OCI-LY7 (cell line): ENCODE data around the gene SHISAL1. TPM values are rescaled to one million over a fixed set of nuclear protein-coding genes. Genes with fewer than 3 reads are reported as not detected.

ENCODE experiments used
- BruUV-seq: library from RNA; stranded (reverse); fragments of 400-500 nt; replicated peaks from 2 replicates; lab custom pipeline; 2021; lab: Mats Ljungman, UMichigan
- CTCF ChIA-PET: fragments of 300-600 bp; sonication (Branson Sonifier 250); formaldehyde crosslinking; loops from one replicate; lab custom pipeline; 2022; ENCODE audit warnings: antibody characterized with exemption; ENCODE audit not compliant: unreplicated experiment; lab: Charles Lee
- POLR2A ChIA-PET: fragments of 300-600 bp; sonication (Branson Sonifier 250); formaldehyde crosslinking; loops from one replicate; lab custom pipeline; 2022; ENCODE audit warnings: antibody characterized with exemption; lab: Charles Lee
- DNase-seq: peaks from one replicate; pipeline ENCODE4 v3.0.0-alpha.2; 2015; ENCODE audit warnings: low spot score
- H2AFZ ChIP-seq: fragments of 200-600 bp; sonication (generic), shearing (Covaris generic); 2 replicates; pipeline ENCODE4 v1.6.1; 2014; ENCODE audit warnings: mild to moderate bottlenecking, antibody characterized with exemption, low read length, moderate library complexity
- H3K27ac ChIP-seq: fragments of 200-600 bp; sonication (generic); 2 replicates; pipeline ENCODE4 v1.5.1; 2014; ENCODE audit warnings: mixed run types, low read depth, mild to moderate bottlenecking, moderate library complexity, low read length, inconsistent platforms; ENCODE audit not compliant: poor library complexity, severe bottlenecking
- H3K36me3 ChIP-seq: fragments of 200-600 bp; sonication (generic); 2 replicates; pipeline ENCODE4 v1.6.1; 2014; ENCODE audit warnings: mild to moderate bottlenecking, antibody characterized with exemption, low read length, moderate library complexity, mixed read lengths; ENCODE audit not compliant: insufficient read depth
- H3K4me1 ChIP-seq: fragments of 200-600 bp; sonication (generic); 2 replicates; pipeline ENCODE4 v1.5.1; 2014; ENCODE audit warnings: mild to moderate bottlenecking, low read length; ENCODE audit not compliant: insufficient read depth, poor library complexity, severe bottlenecking
- H3K4me2 ChIP-seq: fragments of 200-600 bp; sonication (generic); 2 replicates; pipeline ENCODE4 v1.6.1; 2014; ENCODE audit warnings: mild to moderate bottlenecking, low read length
- H3K4me3 ChIP-seq: fragments of 200-600 bp; sonication (generic); 2 replicates; pipeline ENCODE4 v1.5.1; 2014; ENCODE audit warnings: mild to moderate bottlenecking, low read depth, low read length; ENCODE audit not compliant: poor library complexity, severe bottlenecking
- H3K79me2 ChIP-seq: fragments of 200-600 bp; sonication (generic); 2 replicates; pipeline ENCODE4 v1.6.1; 2016; ENCODE audit warnings: low read depth, mild to moderate bottlenecking, low read length, moderate library complexity, mixed read lengths; ENCODE audit not compliant: insufficient read depth
- H3K9me2 ChIP-seq: fragments of 200-600 bp; sonication (generic); 2 replicates; pipeline ENCODE4 v1.6.1; 2016; ENCODE audit warnings: mild to moderate bottlenecking, low read length, mixed read lengths; ENCODE audit not compliant: insufficient read depth
- H3K9me3 ChIP-seq: fragments of 200-600 bp; sonication (generic); 2 replicates; pipeline ENCODE4 v1.6.1; 2014; ENCODE audit warnings: mild to moderate bottlenecking, mixed run types, low read length, mixed read lengths
- H4K20me1 ChIP-seq: fragments of 200-600 bp; sonication (generic); 2 replicates; pipeline ENCODE4 v1.6.1; 2014; ENCODE audit warnings: mild to moderate bottlenecking, antibody characterized with exemption, low read length, moderate library complexity, mixed read lengths; ENCODE audit not compliant: insufficient read depth
- EZH2phosphoT487 ChIP-seq: fragments of 200-600 bp; sonication (generic); IDR thresholded peaks from 2 replicates; pipeline ENCODE4 v1.6.1; 2018; ENCODE audit warnings: low read depth, borderline replicate concordance, mild to moderate bottlenecking, mixed run types, antibody characterized with exemption, low read length, moderate library complexity, mixed read lengths
- intact Hi-C: fragments of 100-400 bp; cut with micrococcal nuclease; formaldehyde crosslinking; loops from one replicate; pipeline ENCODE4 v1.10.0; 2022; ENCODE audit not compliant: unreplicated experiment
- total RNA-seq, 2 experiments: library from RNA; depleted of rRNA in 1 of 2; stranded (reverse); fragments of >200 nt in 1 of 2; shearing (Covaris generic) in 1 of 2; gene quantifications; 2 replicates each; pipeline ENCODE4 v1.2.3, GENCODE V29; 2014 to 2022
- TF ChIP-seq, protein P1 (sequence below): fragments of 200-600 bp; sonication (generic); conservative IDR thresholded peaks from 2 replicates; pipeline ENCODE4 v1.5.1; 2014; ENCODE audit warnings: mild to moderate bottlenecking, antibody characterized with exemption, low read length, moderate library complexity, mixed read lengths

The SHISAL1 gene
- total RNA-seq, 2 experiments from 2014 or later, result not detected

GRCh38 chr22:44338177-44338810 lies 25.5 kb upstream of the SHISAL1 start:
- DNase-seq, result no peak
- Histone ChIP-seq H3K4me1 (no peaks in the 10 kb centered on the region), H3K9me3 (no peaks in the 10 kb centered on the region), H3K4me3 (no peak overlapping the region), H3K4me2 (no peak overlapping the region), H3K36me3 (no peaks in the 10 kb centered on the region), H4K20me1 (no peaks in the 10 kb centered on the region), H3K9me2 (no peaks in the 10 kb centered on the region), H3K79me2 (no peaks in the 10 kb centered on the region), H2AFZ (no peak overlapping the region), H3K27ac (no peak overlapping the region)
- TF ChIP-seq, protein P1, sequence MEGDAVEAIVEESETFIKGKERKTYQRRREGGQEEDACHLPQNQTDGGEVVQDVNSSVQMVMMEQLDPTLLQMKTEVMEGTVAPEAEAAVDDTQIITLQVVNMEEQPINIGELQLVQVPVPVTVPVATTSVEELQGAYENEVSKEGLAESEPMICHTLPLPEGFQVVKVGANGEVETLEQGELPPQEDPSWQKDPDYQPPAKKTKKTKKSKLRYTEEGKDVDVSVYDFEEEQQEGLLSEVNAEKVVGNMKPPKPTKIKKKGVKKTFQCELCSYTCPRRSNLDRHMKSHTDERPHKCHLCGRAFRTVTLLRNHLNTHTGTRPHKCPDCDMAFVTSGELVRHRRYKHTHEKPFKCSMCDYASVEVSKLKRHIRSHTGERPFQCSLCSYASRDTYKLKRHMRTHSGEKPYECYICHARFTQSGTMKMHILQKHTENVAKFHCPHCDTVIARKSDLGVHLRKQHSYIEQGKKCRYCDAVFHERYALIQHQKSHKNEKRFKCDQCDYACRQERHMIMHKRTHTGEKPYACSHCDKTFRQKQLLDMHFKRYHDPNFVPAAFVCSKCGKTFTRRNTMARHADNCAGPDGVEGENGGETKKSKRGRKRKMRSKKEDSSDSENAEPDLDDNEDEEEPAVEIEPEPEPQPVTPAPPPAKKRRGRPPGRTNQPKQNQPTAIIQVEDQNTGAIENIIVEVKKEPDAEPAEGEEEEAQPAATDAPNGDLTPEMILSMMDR, result no peak
- no peak for TF ChIP-seq EZH2phosphoT487
- intact Hi-C loops, result no loop called here
- ChIA-PET CTCF (interaction anchor here (0.6 kb wide), 1 partner anchor 185 kb away, joined by 3 read pairs; no protein-coding TSS in a partner anchor), POLR2A (no interaction called here)
- BruUV-seq, result no TSS peak

DNA sequence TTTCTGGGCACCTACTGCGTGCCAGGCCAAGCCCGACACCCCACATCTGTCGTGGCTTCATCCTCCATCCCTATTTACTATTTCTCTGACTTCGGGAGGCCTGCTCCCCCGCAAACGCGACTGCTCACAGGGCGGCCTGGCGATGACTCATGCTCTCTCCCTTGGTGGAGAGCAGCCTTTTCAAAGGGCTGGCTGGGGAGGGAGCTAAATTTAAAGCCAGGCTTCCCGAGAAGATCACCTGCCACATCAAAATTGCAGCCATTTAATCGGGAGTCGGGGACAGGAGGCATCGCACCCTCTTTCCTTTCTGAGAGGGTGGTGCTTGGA lies 24.9 kb upstream of the SHISAL1 start:
- intact Hi-C loops, result loop anchor here (2.0 kb wide), 1 partner anchor 231 kb away; no protein-coding TSS in a partner anchor
- no peaks in the 10 kb centered on the region for H3K36me3 ChIP-seq
- ChIA-PET POLR2A (no interaction called here), CTCF (interaction anchor here (0.6 kb wide), 1 partner anchor 185 kb away, joined by 3 read pairs; no protein-coding TSS in a partner anchor)
- H3K4me3 ChIP-seq, result no peak overlapping the region
- H4K20me1 ChIP-seq, result no peaks in the 10 kb centered on the region
- H3K27ac ChIP-seq, result no peak overlapping the region
- H3K79me2 ChIP-seq, result no peaks in the 10 kb centered on the region
- TF ChIP-seq, protein P1, result no peak
- TF ChIP-seq EZH2phosphoT487, result no peak
- no peak for DNase-seq
- H2AFZ ChIP-seq, result no peak overlapping the region
- BruUV-seq, result no TSS peak
- H3K4me1 ChIP-seq, result no peaks in the 10 kb centered on the region
- H3K4me2 ChIP-seq, result no peak overlapping the region
- no peaks in the 10 kb centered on the region for H3K9me3 ChIP-seq
- H3K9me2 ChIP-seq, result no peaks in the 10 kb centered on the region

GRCh38 chr22:44336962-44337677 lies 24.4 kb upstream of the SHISAL1 start:
- Histone ChIP-seq H2AFZ (no peak overlapping the region), H4K20me1 (no peaks in the 10 kb centered on the region), H3K27ac (no peak overlapping the region), H3K36me3 (no peaks in the 10 kb centered on the region), H3K4me1 (no peaks in the 10 kb centered on the region), H3K9me3 (no peaks in the 10 kb centered on the region), H3K4me3 (no peak overlapping the region), H3K9me2 (no peaks in the 10 kb centered on the region), H3K4me2 (no peak overlapping the region), H3K79me2 (no peaks in the 10 kb centered on the region)
- POLR2A ChIA-PET, result no interaction called here
- intact Hi-C loops, result loop anchor here (2.0 kb wide), 1 partner anchor 232 kb away; no protein-coding TSS in a partner anchor
- CTCF ChIA-PET, result no interaction called here
- TF ChIP-seq EZH2phosphoT487, result no peak
- TF ChIP-seq, protein P1, result no peak
- BruUV-seq, result no TSS peak
- DNase-seq, result no peak
